ENCODE measurements around the gene MYBPC3. TPM values are rescaled to one million over a fixed set of nuclear protein-coding genes. Genes with fewer than 3 reads are reported as not detected.

MYBPC3 gene
- total and polyA plus RNA-seq, 2 donors (not counting 3 experiments of a cell fraction or from before 2014, with no cell fraction given), result not detected

DNA sequence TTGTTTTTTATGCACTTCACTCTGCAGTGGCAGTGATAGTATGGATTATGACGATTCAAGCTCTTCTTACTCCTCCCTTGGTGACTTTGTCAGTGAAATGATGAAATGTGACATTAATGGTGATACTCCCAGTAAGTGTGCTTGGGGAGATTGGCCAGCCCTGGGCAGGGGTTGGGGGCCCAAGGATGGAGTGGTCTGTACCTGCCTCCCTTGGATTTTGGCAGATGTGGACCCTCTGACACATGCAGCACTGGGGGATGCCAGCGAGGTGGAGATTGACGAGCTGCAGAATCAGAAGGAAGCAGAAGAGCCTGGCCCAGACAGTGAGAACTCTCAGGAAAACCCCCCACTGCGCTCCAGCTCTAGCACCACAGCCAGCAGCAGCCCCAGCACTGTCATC is 68.4 kb downstream of the MYBPC3 start:
- no peaks in the 10 kb centered on the region for H4K20me1 ChIP-seq (replicated peaks; ENCODE audit: control insufficient read depth, extremely low read depth, insufficient read depth, low read length)
- H3K79me2 ChIP-seq (ENCODE audit: control insufficient read depth, insufficient read depth, low read length), result no peaks in the 10 kb centered on the region
- H3K4me1 ChIP-seq (ENCODE audit: control insufficient read depth, extremely low read depth, insufficient read depth, low read length), result no peaks in the 10 kb centered on the region
- CTCF ChIA-PET, result interaction anchor here (1.0 to 1.6 kb wide), 2 partner anchors 9 to 70 kb away, joined by 3 to 7 read pairs; no protein-coding TSS in a partner anchor
- BruUV-seq (replicated peaks), result TSS peak; percentile 58
- no peaks in the 10 kb centered on the region for H3K27me3 ChIP-seq (ENCODE audit: control insufficient read depth in 2 of 2, insufficient read depth in 2 of 2, low read length in 2 of 2)
- H3K36me3 ChIP-seq (ENCODE audit: control insufficient read depth in 2 of 2, extremely low read depth in 1 of 2, insufficient read depth in 2 of 2, low read length in 2 of 2), result peaks cover 36 to 59% of the 10 kb centered on the region in 2 experiments
- FAIRE-seq (no peak), DNase-seq (ENCODE audit: low read depth, low spot score) (no peak)
- H3K4me3 ChIP-seq (replicated peaks in 1 of 3; ENCODE audit: insufficient read depth in 1 of 3, low read depth in 1 of 3, low read length in 3 of 3), result no peak overlapping the region
- H3K9ac ChIP-seq (replicated peaks; ENCODE audit: extremely low read depth, insufficient read depth, low read length), result no peak overlapping the region
- intact Hi-C loops (cut with micrococcal nuclease) (no loop called here), dilution Hi-C loops (cut with MboI; ENCODE audit: extremely low pct_ligation_motif_present, low sequenced_read_pairs) (no loop called here)
- TF ChIP-seq EZH2 (IDR thresholded peaks at IDR 0.05; ENCODE audit: borderline replicate concordance, low read depth, low read length, severe bottlenecking) (no peak), GATA2 (IDR thresholded peaks at IDR 0.05; ENCODE audit: insufficient read depth, insufficient read length, low read depth, low read length) (no peak), MYC (IDR thresholded peaks at IDR 0.05; ENCODE audit: low read depth, low read length) (no peak), POLR2A (IDR thresholded peaks at IDR 0.05; ENCODE audit: low read depth, low read length) (no peak), FOS (IDR thresholded peaks at IDR 0.05; ENCODE audit: borderline replicate concordance, insufficient read depth, low read length) (no peak), POLR2AphosphoS5 (IDR thresholded peaks at IDR 0.05; ENCODE audit: insufficient read depth, low read depth, low read length) (no peak), JUN (IDR thresholded peaks at IDR 0.05; ENCODE audit: borderline replicate concordance, insufficient read depth, insufficient read length, low read depth) (no peak)
- TF ChIP-seq, protein P1, sequence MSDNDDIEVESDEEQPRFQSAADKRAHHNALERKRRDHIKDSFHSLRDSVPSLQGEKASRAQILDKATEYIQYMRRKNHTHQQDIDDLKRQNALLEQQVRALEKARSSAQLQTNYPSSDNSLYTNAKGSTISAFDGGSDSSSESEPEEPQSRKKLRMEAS (IDR thresholded peaks at IDR 0.05; ENCODE audit: insufficient read depth, insufficient read length), result no peak
- TF ChIP-seq, protein P2, sequence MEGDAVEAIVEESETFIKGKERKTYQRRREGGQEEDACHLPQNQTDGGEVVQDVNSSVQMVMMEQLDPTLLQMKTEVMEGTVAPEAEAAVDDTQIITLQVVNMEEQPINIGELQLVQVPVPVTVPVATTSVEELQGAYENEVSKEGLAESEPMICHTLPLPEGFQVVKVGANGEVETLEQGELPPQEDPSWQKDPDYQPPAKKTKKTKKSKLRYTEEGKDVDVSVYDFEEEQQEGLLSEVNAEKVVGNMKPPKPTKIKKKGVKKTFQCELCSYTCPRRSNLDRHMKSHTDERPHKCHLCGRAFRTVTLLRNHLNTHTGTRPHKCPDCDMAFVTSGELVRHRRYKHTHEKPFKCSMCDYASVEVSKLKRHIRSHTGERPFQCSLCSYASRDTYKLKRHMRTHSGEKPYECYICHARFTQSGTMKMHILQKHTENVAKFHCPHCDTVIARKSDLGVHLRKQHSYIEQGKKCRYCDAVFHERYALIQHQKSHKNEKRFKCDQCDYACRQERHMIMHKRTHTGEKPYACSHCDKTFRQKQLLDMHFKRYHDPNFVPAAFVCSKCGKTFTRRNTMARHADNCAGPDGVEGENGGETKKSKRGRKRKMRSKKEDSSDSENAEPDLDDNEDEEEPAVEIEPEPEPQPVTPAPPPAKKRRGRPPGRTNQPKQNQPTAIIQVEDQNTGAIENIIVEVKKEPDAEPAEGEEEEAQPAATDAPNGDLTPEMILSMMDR (IDR thresholded peaks at IDR 0.05; ENCODE audit: extremely low read depth in 1 of 2, insufficient read depth in 1 of 2, low read depth in 1 of 2, low read length in 2 of 2), result no peak
- no peaks in the 10 kb centered on the region for H3K9me1 ChIP-seq (replicated peaks; ENCODE audit: control insufficient read depth, extremely low read depth, insufficient read depth, low read length)
- H3K4me2 ChIP-seq (ENCODE audit: insufficient read depth, low read length), result no peak overlapping the region
- POLR2A ChIA-PET, result no interaction called here
- no peak overlapping the region for H3K27ac ChIP-seq (ENCODE audit: insufficient read depth, low read depth, low read length)
- no peak overlapping the region for H2AFZ ChIP-seq (ENCODE audit: low read depth, low read length)
- H3K9me3 ChIP-seq (replicated peaks; ENCODE audit: control insufficient read depth, insufficient read depth, low read length), result no peaks in the 10 kb centered on the region

Data from endothelial cell of umbilical vein (primary cell).